Measurements from ENCODE around the gene PTF1A. TPM values are rescaled to one million over a fixed set of nuclear protein-coding genes. Genes with fewer than 3 reads are reported as not detected.

PTF1A gene
- polyA plus RNA-seq, 3 donors: not detected

- DNase-seq (ENCODE audit: extremely low read depth in 1 of 11, low read depth in 9 of 11, low spot score in 4 of 11): no peak
Measured at GRCh38 chr10:23174074-23174976, 17.8 kb upstream of the PTF1A start.

- no peak for DNase-seq (ENCODE audit: extremely low read depth in 1 of 11, low read depth in 9 of 11, low spot score in 4 of 11)
Measured at GRCh38 chr10:23174977-23175512, 17.1 kb upstream of the PTF1A start.

- DNase-seq (ENCODE audit: extremely low read depth in 1 of 11, low read depth in 9 of 11, low spot score in 4 of 11): no peak
Measured at GRCh38 chr10:23186178-23186577, 5.9 kb upstream of the PTF1A start.

- no peak for DNase-seq (ENCODE audit: extremely low read depth in 1 of 11, low read depth in 9 of 11, low spot score in 4 of 11)
Measured at GRCh38 chr10:23186697-23187096, 5.4 kb upstream of the PTF1A start.

GRCh38 chr10:23187155-23187554, 5.0 kb upstream of the PTF1A start:
- DNase-seq (ENCODE audit: extremely low read depth in 1 of 11, low read depth in 9 of 11, low spot score in 4 of 11): no peak

GRCh38 chr10:23189024-23189423, 3.1 kb upstream of the PTF1A start:
- no peak for DNase-seq (ENCODE audit: extremely low read depth in 1 of 11, low read depth in 9 of 11, low spot score in 4 of 11)

GRCh38 chr10:23190872-23191763, 994 bp upstream of the PTF1A start:
- no peak for DNase-seq (ENCODE audit: extremely low read depth in 1 of 11, low read depth in 9 of 11, low spot score in 4 of 11)

- no peak for DNase-seq (ENCODE audit: extremely low read depth in 1 of 11, low read depth in 9 of 11, low spot score in 4 of 11)
Measured at GRCh38 chr10:23192712-23193434, 761 bp downstream of the PTF1A start.

- DNase-seq (ENCODE audit: extremely low read depth in 1 of 11, low read depth in 9 of 11, low spot score in 4 of 11): no peak
Measured at GRCh38 chr10:23193435-23194074, 1.4 kb downstream of the PTF1A start.

GRCh38 chr10:23194471-23194965, 2.4 kb downstream of the PTF1A start:
- DNase-seq (ENCODE audit: extremely low read depth in 1 of 11, low read depth in 9 of 11, low spot score in 4 of 11): no peak

- no peak for DNase-seq (ENCODE audit: extremely low read depth in 1 of 11, low read depth in 9 of 11, low spot score in 4 of 11)
Measured at GRCh38 chr10:23194966-23195845, 3.1 kb downstream of the PTF1A start.

GRCh38 chr10:23195846-23196600, 3.9 kb downstream of the PTF1A start:
- DNase-seq (ENCODE audit: extremely low read depth in 1 of 11, low read depth in 9 of 11, low spot score in 4 of 11): no peak

GRCh38 chr10:23196915-23197314, 4.8 kb downstream of the PTF1A start:
- no peak for DNase-seq (ENCODE audit: extremely low read depth in 1 of 11, low read depth in 9 of 11, low spot score in 4 of 11)

- no peak for DNase-seq (ENCODE audit: extremely low read depth in 1 of 11, low read depth in 9 of 11, low spot score in 4 of 11)
Measured at GRCh38 chr10:23197416-23197861, 5.3 kb downstream of the PTF1A start.

- DNase-seq (ENCODE audit: extremely low read depth in 1 of 11, low read depth in 9 of 11, low spot score in 4 of 11): no peak
Measured at GRCh38 chr10:23198610-23198939, 6.5 kb downstream of the PTF1A start.

GRCh38 chr10:23198940-23199767, 7.0 kb downstream of the PTF1A start:
- no peak for DNase-seq (ENCODE audit: extremely low read depth in 1 of 11, low read depth in 9 of 11, low spot score in 4 of 11)

Measured in renal cortex interstitium (tissue), 11 donors.